ENCODE measurements around the gene NTRK2.

DNA sequence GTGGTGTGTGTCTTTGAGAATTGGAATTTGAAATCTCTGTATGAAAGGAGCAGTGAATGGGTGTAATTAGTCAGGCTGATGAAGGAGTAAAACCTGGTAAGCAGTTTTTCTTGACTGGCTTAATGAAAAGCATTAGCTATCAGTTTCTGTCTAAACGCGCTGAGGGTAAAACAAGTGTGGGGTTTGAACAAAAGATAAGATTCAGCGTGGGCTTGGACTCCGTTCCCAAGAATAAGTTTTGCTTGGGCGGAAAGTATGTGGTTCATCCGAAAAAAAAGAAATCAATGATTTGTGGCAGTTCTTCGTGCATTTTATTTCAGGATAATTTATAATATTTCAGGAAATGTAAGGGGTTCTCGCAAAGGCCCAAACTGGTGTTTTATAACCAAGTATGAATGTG, 217.3 kb downstream of the NTRK2 start:
- TF ChIP-seq, protein P1, sequence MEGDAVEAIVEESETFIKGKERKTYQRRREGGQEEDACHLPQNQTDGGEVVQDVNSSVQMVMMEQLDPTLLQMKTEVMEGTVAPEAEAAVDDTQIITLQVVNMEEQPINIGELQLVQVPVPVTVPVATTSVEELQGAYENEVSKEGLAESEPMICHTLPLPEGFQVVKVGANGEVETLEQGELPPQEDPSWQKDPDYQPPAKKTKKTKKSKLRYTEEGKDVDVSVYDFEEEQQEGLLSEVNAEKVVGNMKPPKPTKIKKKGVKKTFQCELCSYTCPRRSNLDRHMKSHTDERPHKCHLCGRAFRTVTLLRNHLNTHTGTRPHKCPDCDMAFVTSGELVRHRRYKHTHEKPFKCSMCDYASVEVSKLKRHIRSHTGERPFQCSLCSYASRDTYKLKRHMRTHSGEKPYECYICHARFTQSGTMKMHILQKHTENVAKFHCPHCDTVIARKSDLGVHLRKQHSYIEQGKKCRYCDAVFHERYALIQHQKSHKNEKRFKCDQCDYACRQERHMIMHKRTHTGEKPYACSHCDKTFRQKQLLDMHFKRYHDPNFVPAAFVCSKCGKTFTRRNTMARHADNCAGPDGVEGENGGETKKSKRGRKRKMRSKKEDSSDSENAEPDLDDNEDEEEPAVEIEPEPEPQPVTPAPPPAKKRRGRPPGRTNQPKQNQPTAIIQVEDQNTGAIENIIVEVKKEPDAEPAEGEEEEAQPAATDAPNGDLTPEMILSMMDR (optimal IDR thresholded peaks at IDR 0.05 in 1 of 3, IDR thresholded peaks at IDR 0.05 in 1 of 3, conservative IDR thresholded peaks at IDR 0.05 in 1 of 3; ENCODE audit: extremely low read depth in 1 of 3, insufficient read depth in 2 of 3, low read length in 3 of 3): no peak
- TF ChIP-seq EZH2 (IDR thresholded peaks at IDR 0.05; ENCODE audit: low read length): no peak
